Transverse colon (tissue), 3 donors: ENCODE data around the gene PIGU.

Source experiments
- CTCF ChIP-seq, 5 experiments: fragments of 200-600 bp in 3 of 5; fragments of 450-650 bp in 2 of 5; sonication (generic) in 3 of 5; IDR thresholded peaks; 1 replicate in 2 of 5; 2 replicates in 3 of 5; pipeline ENCODE4 v1.5.1; 2016 to 2017; ENCODE audit warnings: antibody characterized with exemption in 5 of 5, inconsistent platforms in 3 of 5, mild to moderate bottlenecking in 2 of 5, moderate library complexity in 1 of 5
- POLR2A ChIP-seq: fragments of 450-650 bp; IDR thresholded peaks from one replicate; pipeline ENCODE4 v1.6.1; 2016; ENCODE audit warnings: antibody characterized with exemption, mild to moderate bottlenecking, moderate library complexity

- TF ChIP-seq CTCF (IDR thresholded peaks at IDR 0.05) = no peak
- no peak for TF ChIP-seq POLR2A
Observed at GRCh38 chr20:34709831-34710567, 33.1 kb upstream of the PIGU start.
